ENCODE measurements around the gene ZNF304. TPM values are rescaled to one million over a fixed set of nuclear protein-coding genes. Genes with fewer than 3 reads are reported as not detected.

Gene ZNF304
- total RNA-seq, 4 donors from 2014 or later = 6.1 to 9.7 (median 7.0) TPM

DNA sequence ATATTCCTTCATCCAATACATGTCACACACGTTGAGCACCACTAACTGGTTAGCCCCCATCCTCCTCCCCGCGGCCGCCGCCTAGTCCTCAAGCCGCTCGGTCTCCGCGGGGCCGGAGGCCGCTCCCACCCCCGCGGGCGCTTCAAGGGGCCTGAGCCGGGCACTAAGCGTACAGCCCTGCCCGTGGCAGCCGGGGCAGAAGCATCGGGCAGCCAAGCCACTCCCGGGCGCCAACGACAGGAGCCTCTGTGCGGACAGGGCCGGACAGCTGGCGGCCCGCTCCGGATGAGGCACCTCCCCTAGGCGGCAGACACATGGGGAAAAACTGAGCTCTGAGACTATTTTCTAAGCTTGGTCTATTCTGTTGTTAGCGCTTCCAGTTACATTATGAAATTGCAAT lies 33.6 kb upstream of the ZNF304 start:
- TF ChIP-seq, protein P1, sequence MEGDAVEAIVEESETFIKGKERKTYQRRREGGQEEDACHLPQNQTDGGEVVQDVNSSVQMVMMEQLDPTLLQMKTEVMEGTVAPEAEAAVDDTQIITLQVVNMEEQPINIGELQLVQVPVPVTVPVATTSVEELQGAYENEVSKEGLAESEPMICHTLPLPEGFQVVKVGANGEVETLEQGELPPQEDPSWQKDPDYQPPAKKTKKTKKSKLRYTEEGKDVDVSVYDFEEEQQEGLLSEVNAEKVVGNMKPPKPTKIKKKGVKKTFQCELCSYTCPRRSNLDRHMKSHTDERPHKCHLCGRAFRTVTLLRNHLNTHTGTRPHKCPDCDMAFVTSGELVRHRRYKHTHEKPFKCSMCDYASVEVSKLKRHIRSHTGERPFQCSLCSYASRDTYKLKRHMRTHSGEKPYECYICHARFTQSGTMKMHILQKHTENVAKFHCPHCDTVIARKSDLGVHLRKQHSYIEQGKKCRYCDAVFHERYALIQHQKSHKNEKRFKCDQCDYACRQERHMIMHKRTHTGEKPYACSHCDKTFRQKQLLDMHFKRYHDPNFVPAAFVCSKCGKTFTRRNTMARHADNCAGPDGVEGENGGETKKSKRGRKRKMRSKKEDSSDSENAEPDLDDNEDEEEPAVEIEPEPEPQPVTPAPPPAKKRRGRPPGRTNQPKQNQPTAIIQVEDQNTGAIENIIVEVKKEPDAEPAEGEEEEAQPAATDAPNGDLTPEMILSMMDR (IDR thresholded peaks at IDR 0.05; ENCODE audit: low read depth) = no peak

DNA sequence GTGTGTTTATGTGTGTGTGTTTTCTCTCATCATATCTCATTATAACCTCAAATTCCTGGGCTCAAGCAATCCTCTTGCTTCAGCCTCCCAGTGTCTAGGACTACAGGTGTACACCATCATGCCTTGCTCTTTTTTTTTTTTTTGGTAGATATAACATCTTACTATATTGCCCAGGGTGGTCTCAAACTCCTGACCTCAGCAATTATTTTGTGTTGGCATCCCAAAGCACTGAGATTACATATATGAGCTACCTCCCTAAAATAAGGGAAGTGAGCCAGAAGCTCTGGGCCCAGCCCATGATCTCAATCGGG lies 31.2 kb upstream of the ZNF304 start:
- TF ChIP-seq, protein P1 (IDR thresholded peaks at IDR 0.05; ENCODE audit: low read depth) = no peak

DNA sequence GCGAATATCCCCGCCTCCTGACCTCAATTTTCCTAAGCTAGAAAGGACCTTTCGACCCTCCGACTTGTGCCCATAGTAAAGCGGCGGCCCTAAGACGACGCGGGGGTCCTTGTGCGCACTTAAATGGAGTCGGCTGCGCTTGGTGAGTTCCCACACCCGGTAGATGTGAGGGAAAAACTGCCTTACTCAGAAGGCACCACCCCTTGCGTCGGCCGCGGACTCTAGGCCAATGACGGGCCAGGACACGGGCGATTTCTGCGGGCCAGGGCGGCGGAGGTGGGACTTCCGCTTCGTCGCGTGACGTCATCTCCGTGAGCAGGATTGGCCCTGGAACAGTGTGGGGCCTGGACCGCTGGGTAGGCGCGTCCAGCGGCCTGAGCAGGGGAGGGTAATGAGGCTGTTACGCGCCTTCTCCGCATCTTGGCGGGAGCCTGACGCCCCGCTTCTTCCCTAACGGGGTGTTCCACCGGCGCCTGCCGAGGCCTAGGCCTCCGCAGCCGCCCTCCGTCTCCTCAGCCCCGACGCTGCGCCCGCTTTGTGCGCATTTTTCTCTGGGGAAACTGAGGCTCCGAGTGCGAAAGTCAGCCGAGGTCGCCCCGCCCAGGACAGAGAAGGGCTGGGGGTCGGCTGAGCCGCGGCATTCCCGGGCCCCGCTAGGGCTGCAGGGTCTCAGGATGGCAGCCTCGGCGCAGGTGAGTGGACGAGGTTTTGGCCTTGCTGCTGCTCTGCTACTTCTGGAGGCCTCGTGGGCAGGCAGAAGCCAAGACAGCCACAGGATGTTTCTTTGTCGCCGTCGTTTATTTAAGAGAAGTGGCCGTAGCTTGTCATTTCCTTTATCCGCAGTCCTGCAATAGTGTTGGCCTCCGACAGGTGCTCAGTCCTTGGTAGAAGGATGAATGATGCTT lies 30.6 kb upstream of the ZNF304 start, which contains the start of gene ZNF543:
TSS of gene ZNF543 (plus strand) at position 293 of the 905 bp plus-strand sequence. CDS start at position 675, 382 bp downstream.
- TF ChIP-seq, protein P1 (IDR thresholded peaks at IDR 0.05; ENCODE audit: low read depth) = no peak

DNA sequence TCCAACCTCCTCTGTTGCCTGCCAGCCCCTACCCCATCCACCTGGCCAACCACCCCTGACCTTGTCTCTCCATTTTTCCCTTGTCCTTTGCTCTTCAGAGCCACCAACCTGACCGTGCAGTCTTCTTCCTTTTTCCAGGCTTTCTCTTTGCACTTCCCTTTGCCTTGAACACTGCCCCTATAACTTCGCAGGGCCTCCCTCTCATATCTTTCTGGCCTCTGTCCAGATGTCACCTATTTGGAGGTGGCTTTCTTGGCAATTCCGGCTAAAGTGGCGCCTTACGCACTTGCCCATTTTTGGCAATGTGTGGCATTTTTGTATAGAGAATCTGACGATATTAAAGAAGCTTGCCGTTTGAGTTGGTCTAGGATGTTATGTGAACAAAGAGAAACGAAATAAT lies 30.0 kb upstream of the ZNF304 start:
- TF ChIP-seq, protein P1 (IDR thresholded peaks at IDR 0.05; ENCODE audit: low read depth) = no peak

DNA sequence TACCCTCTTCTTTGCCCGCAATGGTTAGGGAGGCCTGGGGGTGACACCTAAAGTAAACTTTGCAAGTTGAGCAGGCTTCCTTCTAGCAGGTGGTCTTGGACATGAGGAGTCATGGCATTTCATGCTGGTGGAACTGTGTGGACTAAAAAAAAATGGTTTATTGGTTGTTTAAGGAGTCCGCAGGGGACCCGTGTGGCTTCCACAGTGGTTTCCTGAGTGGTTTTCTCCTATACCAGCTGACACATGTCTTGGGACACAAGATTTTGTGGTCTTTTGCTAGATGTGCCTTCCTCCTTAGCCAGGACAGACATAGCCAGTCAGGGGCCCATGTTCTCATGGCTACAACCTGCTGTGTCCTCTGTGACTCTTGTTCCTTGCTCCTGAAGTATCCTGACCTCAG lies 29.3 kb upstream of the ZNF304 start:
- TF ChIP-seq, protein P1 (IDR thresholded peaks at IDR 0.05; ENCODE audit: low read depth) = no peak

DNA sequence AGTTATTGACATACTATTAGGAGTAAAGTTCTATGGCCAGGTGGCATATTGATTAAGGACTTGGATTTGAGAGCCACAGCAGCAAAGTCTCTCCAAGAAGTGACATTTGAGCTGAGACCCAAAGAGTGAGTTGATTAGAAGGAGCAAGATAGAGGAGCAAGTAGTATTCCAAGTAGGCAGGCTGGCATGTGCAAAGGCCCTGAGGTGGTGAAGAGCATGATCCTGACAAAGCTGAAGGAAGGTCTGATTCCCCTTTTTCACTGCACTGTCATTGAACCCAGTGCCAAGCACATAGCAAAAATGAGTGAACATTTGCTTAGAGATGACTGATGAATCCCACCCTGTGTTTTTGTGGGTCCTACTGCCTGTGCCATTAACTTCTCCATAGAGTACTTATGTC lies 26.1 kb upstream of the ZNF304 start:
- TF ChIP-seq, protein P1 (IDR thresholded peaks at IDR 0.05; ENCODE audit: low read depth) = no peak

DNA sequence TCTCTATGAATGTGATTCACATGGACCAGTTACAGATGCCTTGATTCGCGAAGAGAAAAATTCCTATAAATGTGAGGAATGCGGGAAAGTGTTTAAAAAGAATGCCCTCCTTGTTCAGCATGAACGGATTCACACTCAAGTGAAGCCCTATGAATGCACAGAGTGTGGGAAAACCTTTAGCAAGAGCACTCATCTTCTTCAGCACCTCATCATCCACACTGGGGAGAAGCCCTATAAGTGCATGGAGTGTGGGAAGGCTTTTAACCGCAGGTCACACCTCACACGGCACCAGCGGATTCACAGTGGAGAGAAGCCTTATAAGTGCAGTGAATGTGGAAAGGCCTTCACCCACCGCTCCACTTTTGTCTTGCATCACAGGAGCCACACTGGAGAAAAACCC lies 23.1 kb upstream of the ZNF304 start:
- TF ChIP-seq, protein P1 (IDR thresholded peaks at IDR 0.05; ENCODE audit: low read depth) = no peak
